Measurements from ENCODE around the gene LGR5. TPM values are rescaled to one million over a fixed set of nuclear protein-coding genes. Genes with fewer than 3 reads are reported as not detected.

Gene LGR5
- total and polyA plus RNA-seq, 9 of the 15 experiments (the other 6 are each of a cell fraction or from before 2014, with no cell fraction given): not detected

DNA sequence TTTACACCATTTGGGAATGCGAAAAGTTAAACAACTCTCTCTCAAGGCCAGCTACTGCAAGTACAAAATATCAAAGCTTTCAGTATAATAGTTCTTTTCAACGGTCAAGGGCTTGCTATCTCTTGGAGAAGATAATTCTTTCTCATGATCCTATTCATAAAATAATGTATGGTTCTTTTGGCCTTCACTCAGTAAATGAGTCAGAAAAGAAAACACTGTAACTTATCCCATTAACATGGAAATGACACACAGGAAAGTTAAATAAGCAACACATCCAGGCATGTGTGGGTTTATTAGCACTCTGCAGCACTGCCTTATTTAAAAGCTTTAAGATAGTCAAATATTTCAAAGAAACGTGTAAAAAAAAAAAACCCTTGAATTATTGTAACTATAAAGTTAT is 187.2 kb downstream of the LGR5 start:
- TF ChIP-seq, protein P1, sequence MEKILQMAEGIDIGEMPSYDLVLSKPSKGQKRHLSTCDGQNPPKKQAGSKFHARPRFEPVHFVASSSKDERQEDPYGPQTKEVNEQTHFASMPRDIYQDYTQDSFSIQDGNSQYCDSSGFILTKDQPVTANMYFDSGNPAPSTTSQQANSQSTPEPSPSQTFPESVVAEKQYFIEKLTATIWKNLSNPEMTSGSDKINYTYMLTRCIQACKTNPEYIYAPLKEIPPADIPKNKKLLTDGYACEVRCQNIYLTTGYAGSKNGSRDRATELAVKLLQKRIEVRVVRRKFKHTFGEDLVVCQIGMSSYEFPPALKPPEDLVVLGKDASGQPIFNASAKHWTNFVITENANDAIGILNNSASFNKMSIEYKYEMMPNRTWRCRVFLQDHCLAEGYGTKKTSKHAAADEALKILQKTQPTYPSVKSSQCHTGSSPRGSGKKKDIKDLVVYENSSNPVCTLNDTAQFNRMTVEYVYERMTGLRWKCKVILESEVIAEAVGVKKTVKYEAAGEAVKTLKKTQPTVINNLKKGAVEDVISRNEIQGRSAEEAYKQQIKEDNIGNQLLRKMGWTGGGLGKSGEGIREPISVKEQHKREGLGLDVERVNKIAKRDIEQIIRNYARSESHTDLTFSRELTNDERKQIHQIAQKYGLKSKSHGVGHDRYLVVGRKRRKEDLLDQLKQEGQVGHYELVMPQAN (IDR thresholded peaks at IDR 0.05; ENCODE audit: borderline replicate concordance): no peak
- TF ChIP-seq KAT8 (IDR thresholded peaks at IDR 0.05; ENCODE audit: low read depth) (no peak), ARHGAP35 (IDR thresholded peaks at IDR 0.05; ENCODE audit: partially characterized antibody) (no peak), ZNF133 (CRISPR knock-in tag; IDR thresholded peaks at IDR 0.05) (no peak), KDM5B (IDR thresholded peaks at IDR 0.05; ENCODE audit: insufficient replicate concordance, low read depth, low read length) (no peak), KHSRP (IDR thresholded peaks at IDR 0.05) (no peak), RREB1 (CRISPR knock-in tag; IDR thresholded peaks at IDR 0.05) (no peak)
- DNase-seq (ENCODE audit: extremely low read depth in 1 of 4, low spot score in 3 of 4) (no peak), FAIRE-seq (no peak), ATAC-seq (no peak)
- intact Hi-C loops (cut with micrococcal nuclease): no loop called here
- Histone ChIP-seq H2AFZ (ENCODE audit: low read depth, low read length) (no peak overlapping the region), H3K4me3 (no peak overlapping the region), H3K27ac (ENCODE audit: extremely low read depth, low read depth, low read length) (no peak overlapping the region; the same call in 2 of the 3 replicates), H3K36me3 (ENCODE audit: control insufficient read depth, insufficient read depth, low read length) (peaks cover 99% of the 10 kb centered on the region), H4K20me1 (replicated peaks; ENCODE audit: control insufficient read depth, insufficient read depth, low read length) (no peaks in the 10 kb centered on the region), H3K9me3 (replicated peaks; ENCODE audit: control insufficient read depth, insufficient read depth, low read depth, low read length) (no peaks in the 10 kb centered on the region), H3K27me3 (ENCODE audit: control insufficient read depth in 2 of 2, insufficient read depth in 2 of 2, low read length in 2 of 2) (no peaks in the 10 kb centered on the region), H3K4me2 (ENCODE audit: insufficient read depth, low read length) (no peak overlapping the region), H3K9ac (ENCODE audit: insufficient read depth in 1 of 2, low read depth in 2 of 2, low read length in 2 of 2) (no peak overlapping the region), H3K4me1 (replicated peaks in 1 of 2; ENCODE audit: control insufficient read depth in 2 of 2, insufficient read depth in 2 of 2, low read length in 2 of 2) (no peaks in the 10 kb centered on the region), H3K9me1 (ENCODE audit: control insufficient read depth, insufficient read depth, low read length) (no peaks in the 10 kb centered on the region), H3K79me2 (ENCODE audit: control insufficient read depth, insufficient read depth, low read length) (no peaks in the 10 kb centered on the region)
- BruUV-seq (replicated peaks): no TSS peak
- ChIA-PET POLR2A (interaction anchor here (1.1 kb wide), 1 partner anchor 30 kb away, joined by 3 read pairs; no protein-coding TSS in a partner anchor), CTCF (ENCODE audit: low intra/inter-chr PET ratio) (no interaction called here)
- WGBS (ENCODE audit: insufficient coverage, low coverage, missing lambda C conversion rate): 78% methylated on average over 3 of the region's 3 CpGs
- in situ Hi-C loops (cut with MboI): no loop called here

Data from K562 (cell line).